Measurements from ENCODE around the gene USP54. TPM values are rescaled to one million over a fixed set of nuclear protein-coding genes. Genes with fewer than 3 reads are reported as not detected.

The USP54 gene
- total and polyA plus RNA-seq, 8 donors = 54.8 to 122 (median 66.1) TPM

GRCh38 chr10:73552819-73553715 is 38.1 kb downstream of the USP54 start:
- TF ChIP-seq CTCF (IDR thresholded peaks at IDR 0.05) = no peak
- ATAC-seq (peak; percentile 23), DNase-seq (no peak)
- intact Hi-C loops (cut with DNase I) = no loop called here
- Histone ChIP-seq H3K4me3 (no peak overlapping the region), H3K27me3 (no peaks in the 10 kb centered on the region), H3K36me3 (no peaks in the 10 kb centered on the region), H3K4me1 (peaks cover 0 to 4% of the 10 kb centered on the region in 2 donors), H3K27ac (no peak overlapping the region), H3K9me3 (no peaks in the 10 kb centered on the region)

GRCh38 chr10:73551515-73551914 is 39.6 kb downstream of the USP54 start:
- ATAC-seq (no peak), DNase-seq (no peak)
- Histone ChIP-seq H3K4me3 (no peak overlapping the region), H3K4me1 (peaks cover 0 to 4% of the 10 kb centered on the region in 2 donors), H3K9me3 (no peaks in the 10 kb centered on the region), H3K36me3 (no peaks in the 10 kb centered on the region), H3K27ac (no peak overlapping the region), H3K27me3 (no peaks in the 10 kb centered on the region)
- TF ChIP-seq CTCF (IDR thresholded peaks at IDR 0.05) = no peak
- intact Hi-C loops (cut with DNase I) = no loop called here

DNA sequence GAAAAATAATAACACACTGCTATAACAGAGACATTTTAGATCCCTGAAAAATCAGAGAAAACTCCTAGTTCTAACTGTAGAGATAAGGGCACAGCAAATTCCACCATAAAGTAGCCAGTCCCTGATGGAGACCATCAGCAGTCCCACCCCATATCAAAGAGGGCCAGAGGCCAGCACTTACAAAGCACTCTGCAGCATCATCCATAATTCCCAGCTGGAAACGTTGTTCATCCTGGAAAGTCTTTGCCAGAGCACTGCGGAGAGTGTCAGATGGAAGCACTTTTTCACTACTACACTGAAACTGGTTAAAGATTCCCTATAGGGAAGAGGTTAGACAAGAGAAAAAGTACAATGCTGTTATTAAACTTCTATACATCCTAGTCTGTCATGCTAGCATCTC is 45.8 kb downstream of the USP54 start:
- intact Hi-C loops (cut with DNase I) = no loop called here
- Histone ChIP-seq H3K27ac (no peak overlapping the region), H3K36me3 (peaks cover 0 to 16% of the 10 kb centered on the region in 2 donors), H3K4me3 (no peak overlapping the region), H3K4me1 (peaks cover 0 to 3% of the 10 kb centered on the region in 2 donors), H3K27me3 (no peaks in the 10 kb centered on the region), H3K9me3 (no peaks in the 10 kb centered on the region)
- no peak for DNase-seq
- ATAC-seq = no peak
- TF ChIP-seq CTCF (IDR thresholded peaks at IDR 0.05) = no peak

- Histone ChIP-seq H3K27me3 (no peaks in the 10 kb centered on the region), H3K36me3 (peaks cover 0 to 40% of the 10 kb centered on the region in 2 donors), H3K27ac (no peak overlapping the region), H3K4me3 (no peak overlapping the region), H3K9me3 (no peaks in the 10 kb centered on the region), H3K4me1 (no peaks in the 10 kb centered on the region)
- TF ChIP-seq CTCF (IDR thresholded peaks at IDR 0.05) = no peak
- intact Hi-C loops (cut with DNase I) = loop anchor here in 1 of 2 donors (10.0 kb wide), 1 partner anchor 107 kb away; the partner anchor contains the start of gene MYOZ1
- DNase-seq (no peak), ATAC-seq (no peak)
Measured at GRCh38 chr10:73537709-73538108, 53.4 kb downstream of the USP54 start.

GRCh38 chr10:73537288-73537687 is 53.9 kb downstream of the USP54 start:
- no peak overlapping the region for H3K27ac ChIP-seq
- intact Hi-C loops (cut with DNase I) = loop anchor here in 1 of 2 donors (10.0 kb wide), 1 partner anchor 108 kb away; the partner anchor contains the start of gene MYOZ1
- no peak for ATAC-seq
- peaks cover 0 to 38% of the 10 kb centered on the region in 2 donors for H3K36me3 ChIP-seq
- DNase-seq = no peak
- H3K27me3 ChIP-seq = no peaks in the 10 kb centered on the region
- no peak overlapping the region for H3K4me3 ChIP-seq
- no peaks in the 10 kb centered on the region for H3K4me1 ChIP-seq
- TF ChIP-seq CTCF (IDR thresholded peaks at IDR 0.05) = no peak
- H3K9me3 ChIP-seq = no peaks in the 10 kb centered on the region
